GM21786 (cell line): ENCODE data around the gene XAB2.

Source experiments
- ATAC-seq: cut with Tn5 transposase; IDR thresholded peaks from one replicate; pipeline ENCODE4 v1.9.1; 2021; ENCODE audit not compliant: unreplicated experiment

Gene XAB2

GRCh38 chr19:7633698-7634097, 4.4 kb upstream of the XAB2 start, which contains the start of gene PCP2:
Gene PCP2, minus strand, starts transcription at chr19:7633719. Its CDS starts 262 bp downstream, at chr19:7633457.
- no peak for ATAC-seq

DNA sequence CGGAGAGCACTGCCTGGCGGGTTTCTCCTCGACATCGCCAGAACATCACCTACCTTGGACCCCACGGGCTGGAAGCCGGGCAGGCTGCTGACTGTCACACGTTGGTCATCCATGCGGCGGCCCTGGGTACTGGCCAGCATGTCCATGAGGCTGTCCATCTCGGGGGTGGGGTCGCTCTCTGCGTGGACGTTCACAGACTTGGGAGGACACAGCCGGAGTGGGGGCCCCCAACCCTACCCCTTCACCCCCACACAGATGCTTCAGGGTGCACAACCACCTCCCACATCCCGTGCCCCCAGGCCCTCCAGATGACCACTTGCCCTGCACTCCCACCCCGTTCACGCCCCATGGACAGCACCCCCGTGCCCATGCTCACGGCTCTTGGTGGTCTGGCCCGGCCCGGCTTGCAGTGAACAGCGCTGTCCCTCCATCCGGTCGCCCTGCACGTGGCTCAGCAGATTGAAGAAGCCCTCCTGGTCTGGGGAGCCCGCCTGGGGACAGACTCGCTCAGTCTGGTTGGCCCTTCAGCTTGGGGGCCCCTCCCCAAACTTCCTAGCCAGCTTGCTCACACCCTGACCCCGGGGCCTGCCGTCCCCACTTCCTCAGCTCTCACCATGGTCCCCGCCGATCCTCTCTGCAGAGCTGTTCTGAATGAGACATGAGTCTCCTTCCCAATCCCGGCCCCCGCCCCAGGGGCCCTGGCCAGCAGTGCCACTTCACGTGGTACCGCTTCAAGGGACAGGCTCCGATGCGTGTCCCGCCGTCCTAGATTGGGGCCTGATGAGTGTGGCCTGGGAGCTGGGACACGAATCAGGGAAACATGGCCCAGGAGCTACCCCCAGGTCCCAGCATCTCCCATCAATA, 3.2 kb upstream of the XAB2 start:
- ATAC-seq, result no peak

DNA sequence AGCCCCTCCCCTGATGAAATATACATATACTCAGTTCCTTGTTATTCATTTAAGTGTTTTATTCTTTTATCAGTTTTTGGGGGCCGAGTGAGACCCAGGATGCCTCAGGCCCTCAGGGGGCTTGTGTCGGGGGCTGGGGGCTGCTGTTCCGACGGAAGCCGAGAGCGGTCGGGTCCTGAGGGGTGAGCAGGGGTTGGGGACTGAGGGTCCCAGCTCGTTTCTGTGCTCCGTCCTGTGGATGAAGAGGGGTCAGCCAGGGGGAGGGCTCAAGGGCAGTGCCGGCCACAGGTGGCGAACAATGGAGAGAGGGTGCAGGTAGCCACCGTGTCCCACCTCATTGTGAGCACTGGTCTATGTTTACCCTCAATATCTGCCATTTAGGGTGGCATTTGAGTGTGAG, 2.2 kb upstream of the XAB2 start:
- ATAC-seq, result no peak

- no peak for ATAC-seq
Measured at GRCh38 chr19:7628589-7629311, 595 bp downstream of the XAB2 start.

DNA sequence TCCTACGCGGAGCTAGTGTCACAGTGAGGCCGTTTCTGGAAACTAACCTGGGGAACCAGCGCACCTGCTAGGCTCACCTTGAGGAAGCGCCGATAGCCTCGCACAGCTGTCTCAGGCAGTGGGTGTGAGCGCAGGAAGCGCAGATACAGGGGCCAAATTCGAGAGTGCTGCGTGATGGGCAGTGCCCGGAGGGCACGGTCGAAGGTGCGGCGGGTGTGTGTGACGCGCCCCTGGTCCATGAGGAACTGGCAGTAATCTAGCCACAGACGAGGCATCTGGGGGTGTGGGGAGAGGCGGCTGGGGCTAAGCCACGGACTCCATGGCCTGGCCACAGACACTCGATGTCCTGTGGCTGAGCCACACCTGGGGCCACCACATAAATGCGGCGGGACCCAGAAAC, 2.2 kb downstream of the XAB2 start:
- ATAC-seq, result no peak

DNA sequence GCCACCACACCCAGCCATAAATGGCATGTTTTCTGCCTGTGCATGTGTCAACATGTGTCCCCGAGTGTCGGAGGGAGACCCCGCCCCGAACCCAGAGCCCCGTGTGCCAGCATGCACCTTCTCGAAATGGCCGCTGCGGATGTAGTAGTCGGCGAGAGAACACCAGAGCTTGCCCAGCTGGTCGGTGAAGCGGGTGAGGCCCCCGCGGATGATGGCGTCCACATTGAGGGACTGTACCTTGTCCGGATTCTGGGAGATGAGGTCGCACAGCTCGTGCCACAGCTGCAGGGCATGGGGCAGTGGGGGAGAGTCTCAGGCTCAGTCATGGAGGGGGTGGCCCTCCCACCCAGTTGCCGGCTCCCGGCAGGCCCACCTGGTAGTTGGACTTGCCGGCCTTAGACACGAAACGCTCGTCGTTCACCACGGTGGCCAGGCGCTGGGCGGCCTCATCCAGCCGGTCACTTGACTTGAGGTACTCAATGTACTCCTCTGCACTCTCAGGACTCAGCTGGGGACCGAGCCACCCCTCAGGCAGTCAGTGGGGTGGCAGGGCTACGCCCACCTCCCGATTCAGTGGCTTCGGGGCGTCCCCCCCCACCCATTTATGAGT, 3.5 kb downstream of the XAB2 start:
- ATAC-seq, result no peak

DNA sequence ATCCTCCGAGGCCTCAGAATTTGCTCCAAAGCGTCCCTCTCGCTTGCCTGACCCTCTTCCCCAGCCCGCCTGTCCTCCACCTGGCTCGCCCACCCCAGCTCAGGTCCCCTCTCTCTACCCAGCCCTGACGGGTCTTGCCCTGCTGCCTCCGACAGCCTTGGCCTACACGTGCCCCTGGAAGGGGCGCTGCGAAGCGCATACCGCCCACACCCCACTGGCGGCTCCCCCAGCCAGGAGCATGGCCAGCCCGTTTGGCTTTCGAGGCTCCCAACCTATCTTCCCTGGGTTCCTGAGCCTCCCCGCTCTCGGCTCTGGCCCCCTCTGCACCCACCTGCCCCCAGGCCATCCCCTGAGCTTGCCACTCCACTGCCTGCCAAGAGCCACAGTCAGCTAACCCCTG, 4.5 kb downstream of the XAB2 start:
- no peak for ATAC-seq

GRCh38 chr19:7623725-7624603, 5.4 kb downstream of the XAB2 start:
- no peak for ATAC-seq

DNA sequence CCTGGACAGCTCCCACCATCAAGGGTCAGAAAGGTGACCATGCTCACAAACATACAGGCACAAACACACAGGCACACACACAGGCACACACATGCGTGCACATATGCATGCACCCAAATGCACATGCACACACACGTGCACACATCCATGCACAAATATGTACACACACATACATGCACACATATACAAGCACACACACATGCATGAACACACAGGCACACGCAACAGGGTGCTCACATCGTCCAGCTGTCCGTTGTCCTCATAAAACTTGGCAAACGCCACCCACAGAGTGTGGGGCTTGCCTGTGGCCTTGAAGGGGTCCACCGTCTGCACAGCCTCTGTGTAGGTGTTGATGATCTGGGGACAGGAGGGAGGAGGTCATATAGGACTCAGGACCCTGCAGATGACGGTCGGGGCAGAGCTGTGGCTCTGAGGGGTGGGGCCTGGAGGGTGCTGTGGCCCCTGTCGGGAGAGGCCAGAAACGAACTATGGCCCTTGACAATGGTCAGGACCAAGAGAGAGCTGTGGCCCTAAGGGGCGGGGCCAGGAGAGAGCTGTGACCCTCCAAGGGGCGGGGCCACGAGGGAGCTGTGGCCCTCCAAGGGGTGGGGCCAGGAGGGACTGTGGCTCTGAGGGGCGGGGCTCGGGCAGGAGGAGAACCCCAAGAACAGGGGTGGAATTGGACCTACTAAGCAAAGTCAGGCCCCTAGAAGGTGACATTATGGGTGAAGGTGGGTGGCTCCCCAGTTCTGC, 6.2 kb downstream of the XAB2 start:
- ATAC-seq, result no peak

GRCh38 chr19:7620442-7621412, 8.6 kb downstream of the XAB2 start:
- ATAC-seq, result no peak

GRCh38 chr19:7619671-7620441, 9.5 kb downstream of the XAB2 start:
- ATAC-seq, result no peak

- no peak for ATAC-seq
Measured at GRCh38 chr19:7618771-7619510, 10.4 kb downstream of the XAB2 start.

DNA sequence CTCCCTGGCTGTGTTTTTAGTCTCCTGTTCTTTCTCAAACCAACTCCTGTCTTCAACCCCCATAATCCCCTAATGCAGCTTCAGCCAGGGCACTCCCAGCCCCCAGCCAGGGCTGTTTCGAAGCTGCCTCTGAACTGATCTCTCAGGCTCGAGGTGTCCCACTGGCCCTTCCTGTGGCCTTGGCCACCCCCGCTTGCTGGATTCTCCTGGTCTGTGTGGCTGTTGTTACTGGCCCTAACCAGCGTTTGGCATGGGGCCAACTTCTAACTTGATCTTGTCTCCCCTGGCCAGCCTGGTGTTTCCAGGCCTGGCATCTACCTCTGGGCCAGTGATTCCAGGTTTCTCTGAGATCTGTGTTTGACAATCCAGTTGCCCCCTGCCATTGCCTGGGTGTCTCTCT, 11.0 kb downstream of the XAB2 start:
- ATAC-seq, result no peak

DNA sequence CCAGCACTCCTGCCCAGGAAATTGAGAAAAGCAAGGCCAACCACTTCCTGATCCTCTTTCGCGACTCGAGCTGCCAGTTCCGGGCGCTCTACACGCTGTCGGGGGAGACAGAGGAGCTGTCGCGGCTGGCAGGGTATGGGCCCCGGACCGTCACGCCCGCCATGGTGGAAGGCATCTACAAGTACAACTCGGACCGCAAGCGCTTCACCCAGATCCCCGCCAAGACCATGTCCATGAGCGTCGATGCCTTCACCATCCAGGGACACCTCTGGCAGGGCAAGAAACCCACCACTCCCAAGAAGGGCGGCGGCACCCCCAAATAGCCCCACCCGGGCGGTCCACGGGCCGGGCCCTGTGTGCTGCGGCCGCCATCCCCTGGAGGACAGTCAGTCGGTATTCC, 11.6 kb downstream of the XAB2 start:
- no peak for ATAC-seq

GRCh38 chr19:7617172-7617571, 12.2 kb downstream of the XAB2 start:
- no peak for ATAC-seq

- ATAC-seq, result no peak
Measured at GRCh38 chr19:7614859-7615741, 14.2 kb downstream of the XAB2 start.
